IPS-18a (cell line): ENCODE measurements around the gene CYBA.

Experiments used
- H3K27ac ChIP-seq: one replicate; pipeline ENCODE4 v1.5.1; 2013; ENCODE audit warnings: low read length
- H3K27me3 ChIP-seq: one replicate; pipeline ENCODE4 v1.6.1; 2013; ENCODE audit warnings: mild to moderate bottlenecking, low read length; ENCODE audit not compliant: control insufficient read depth, insufficient read depth
- H3K36me3 ChIP-seq: one replicate; pipeline ENCODE4 v1.6.1; 2013; ENCODE audit warnings: low read depth, low read length; ENCODE audit not compliant: control insufficient read depth
- H3K4me1 ChIP-seq: one replicate; pipeline ENCODE4 v1.6.1; 2013; ENCODE audit warnings: low read depth, low read length; ENCODE audit not compliant: control insufficient read depth
- H3K4me3 ChIP-seq: one replicate; pipeline ENCODE4 v1.5.1; 2013; ENCODE audit warnings: low read length
- H3K9ac ChIP-seq: one replicate; pipeline ENCODE4 v1.6.1; 2013; ENCODE audit warnings: mild to moderate bottlenecking, low read length, moderate library complexity
- H3K9me3 ChIP-seq: one replicate; pipeline ENCODE4 v1.6.1; 2013; ENCODE audit warnings: low read depth, low read length; ENCODE audit not compliant: control insufficient read depth

Gene CYBA

DNA sequence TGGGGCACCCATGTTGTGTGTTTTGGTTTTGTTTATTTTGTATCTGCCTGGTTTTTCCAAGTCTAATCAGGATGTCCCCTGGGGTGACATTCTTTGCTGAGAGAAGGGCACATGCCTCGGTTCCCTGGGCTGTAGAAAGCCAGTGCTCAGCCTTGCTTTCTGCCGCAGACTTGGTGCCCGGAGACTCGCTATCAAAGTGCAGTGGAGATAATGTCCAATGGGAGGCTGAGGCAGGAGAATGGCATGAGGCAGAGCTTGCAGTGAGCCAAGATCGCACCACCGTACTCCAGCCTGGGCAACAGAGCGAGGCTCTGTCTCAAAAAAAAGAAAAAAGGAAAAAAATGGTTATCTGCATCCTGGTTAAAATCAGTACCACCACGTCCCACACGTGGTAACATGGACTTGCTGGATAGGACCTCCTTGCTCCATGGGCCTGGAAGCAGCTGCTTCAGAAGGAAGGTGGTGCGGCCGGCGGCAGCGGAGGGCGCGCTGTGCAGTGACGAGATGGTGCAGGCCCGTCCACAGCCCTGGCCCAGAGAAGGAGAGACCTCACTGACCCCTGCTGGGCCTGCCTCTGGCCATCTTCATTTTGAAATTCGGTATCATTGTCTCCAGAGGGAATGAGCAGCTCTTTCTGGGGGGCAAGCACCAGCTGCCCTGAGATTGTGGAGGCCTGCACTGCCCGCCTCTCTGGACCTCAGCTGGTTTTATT is 31.7 kb downstream of the CYBA start:
- Histone ChIP-seq H3K27me3 (no peaks in the 10 kb centered on the region), H3K4me1 (no peaks in the 10 kb centered on the region), H3K27ac (no peak overlapping the region), H3K9ac (no peak overlapping the region), H3K36me3 (peaks cover 27% of the 10 kb centered on the region), H3K4me3 (no peak overlapping the region), H3K9me3 (no peaks in the 10 kb centered on the region)

DNA sequence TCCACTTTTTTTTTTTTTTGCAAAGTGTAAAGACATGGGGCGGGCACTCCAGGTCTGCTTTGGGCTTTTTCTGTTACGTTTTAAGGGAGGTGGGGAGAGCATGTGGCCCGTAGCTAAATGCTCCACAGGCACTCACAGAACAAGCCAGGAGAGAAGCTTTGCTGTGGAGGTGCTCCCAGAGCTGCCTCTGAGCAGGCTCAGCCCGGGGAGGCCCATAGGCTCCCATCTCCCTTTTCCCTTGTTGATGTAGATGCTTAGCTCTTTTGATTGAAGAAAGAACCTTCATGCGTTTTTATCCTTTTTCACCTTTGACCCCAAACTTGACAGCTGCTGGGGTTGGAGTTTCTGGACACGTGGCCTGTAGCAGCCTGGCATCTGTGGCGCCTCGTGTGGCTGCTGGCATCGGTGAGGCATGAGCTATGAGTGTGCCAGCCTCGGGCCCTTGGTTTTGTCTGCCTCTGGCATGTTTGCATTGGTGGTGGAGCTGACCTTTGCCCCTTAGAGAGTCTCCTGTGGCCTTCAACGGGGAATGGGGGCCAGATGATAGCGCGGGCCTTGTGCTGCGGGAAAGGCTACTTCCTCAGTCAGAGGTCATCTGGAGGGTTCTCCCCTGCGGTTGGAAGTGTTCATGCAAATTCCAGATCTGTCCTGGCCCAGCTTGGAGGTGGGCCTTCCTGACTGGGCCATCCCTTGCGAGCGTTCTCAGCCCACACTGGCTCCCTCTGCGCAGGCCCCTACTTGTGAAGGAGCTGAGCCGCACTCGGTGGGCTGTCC is 32.5 kb downstream of the CYBA start:
- Histone ChIP-seq H3K9ac (no peak overlapping the region), H3K27ac (no peak overlapping the region), H3K36me3 (peaks cover 23% of the 10 kb centered on the region), H3K4me1 (no peaks in the 10 kb centered on the region), H3K27me3 (no peaks in the 10 kb centered on the region), H3K9me3 (no peaks in the 10 kb centered on the region), H3K4me3 (no peak overlapping the region)

DNA sequence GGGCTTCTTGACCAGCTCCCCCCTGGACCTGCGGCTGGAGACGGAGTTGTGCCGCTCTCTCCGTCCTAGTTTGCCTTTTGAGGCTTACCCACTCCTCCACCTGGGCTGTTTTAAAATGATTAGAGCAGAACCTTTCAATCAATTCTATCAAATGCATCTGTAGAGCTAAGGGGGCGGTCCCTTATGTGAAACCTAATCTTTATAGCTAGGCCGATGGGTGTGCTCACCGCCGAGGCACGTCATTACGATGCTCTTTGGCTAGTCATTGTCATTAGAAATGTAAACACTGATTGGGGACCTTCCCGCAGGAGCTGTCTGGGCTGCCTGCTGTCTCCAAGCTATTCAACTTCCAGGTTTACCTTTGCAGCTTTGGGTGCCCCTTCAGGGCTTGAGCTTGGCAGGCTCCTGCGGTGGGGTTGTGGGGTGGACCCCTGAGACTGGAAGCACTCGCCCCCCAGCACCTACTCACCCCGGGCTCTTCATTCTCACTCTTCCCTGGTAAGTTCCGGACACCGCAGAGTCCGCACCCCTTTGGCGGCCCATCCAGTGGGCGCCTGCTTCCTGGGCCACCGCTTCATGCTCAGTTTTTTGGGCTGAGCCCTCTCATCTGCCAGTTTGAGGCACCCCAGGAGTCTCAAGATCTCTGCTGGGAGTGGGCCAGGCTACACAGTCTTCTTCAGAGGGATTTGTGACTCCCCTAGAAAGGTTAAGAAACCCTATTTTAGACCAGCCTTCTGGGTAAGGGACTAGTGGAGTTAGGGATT is 33.4 kb downstream of the CYBA start:
- H3K9ac ChIP-seq = no peak overlapping the region
- no peak overlapping the region for H3K27ac ChIP-seq
- H3K27me3 ChIP-seq = no peaks in the 10 kb centered on the region
- no peaks in the 10 kb centered on the region for H3K9me3 ChIP-seq
- H3K36me3 ChIP-seq = peaks cover 17% of the 10 kb centered on the region
- no peak overlapping the region for H3K4me3 ChIP-seq
- no peaks in the 10 kb centered on the region for H3K4me1 ChIP-seq

GRCh38 chr16:88616736-88617135 is 34.1 kb downstream of the CYBA start:
- Histone ChIP-seq H3K4me3 (no peak overlapping the region), H3K9ac (no peak overlapping the region), H3K27me3 (no peaks in the 10 kb centered on the region), H3K36me3 (peaks cover 12% of the 10 kb centered on the region), H3K27ac (no peak overlapping the region), H3K4me1 (no peaks in the 10 kb centered on the region), H3K9me3 (no peaks in the 10 kb centered on the region)

- Histone ChIP-seq H3K27me3 (no peaks in the 10 kb centered on the region), H3K9me3 (no peaks in the 10 kb centered on the region), H3K27ac (no peak overlapping the region), H3K4me3 (no peak overlapping the region), H3K36me3 (peaks cover 11% of the 10 kb centered on the region), H3K4me1 (peaks cover 3% of the 10 kb centered on the region), H3K9ac (no peak overlapping the region)
These were observed 34.5 kb downstream of the CYBA start for GRCh38 chr16:88616320-88616719.

DNA sequence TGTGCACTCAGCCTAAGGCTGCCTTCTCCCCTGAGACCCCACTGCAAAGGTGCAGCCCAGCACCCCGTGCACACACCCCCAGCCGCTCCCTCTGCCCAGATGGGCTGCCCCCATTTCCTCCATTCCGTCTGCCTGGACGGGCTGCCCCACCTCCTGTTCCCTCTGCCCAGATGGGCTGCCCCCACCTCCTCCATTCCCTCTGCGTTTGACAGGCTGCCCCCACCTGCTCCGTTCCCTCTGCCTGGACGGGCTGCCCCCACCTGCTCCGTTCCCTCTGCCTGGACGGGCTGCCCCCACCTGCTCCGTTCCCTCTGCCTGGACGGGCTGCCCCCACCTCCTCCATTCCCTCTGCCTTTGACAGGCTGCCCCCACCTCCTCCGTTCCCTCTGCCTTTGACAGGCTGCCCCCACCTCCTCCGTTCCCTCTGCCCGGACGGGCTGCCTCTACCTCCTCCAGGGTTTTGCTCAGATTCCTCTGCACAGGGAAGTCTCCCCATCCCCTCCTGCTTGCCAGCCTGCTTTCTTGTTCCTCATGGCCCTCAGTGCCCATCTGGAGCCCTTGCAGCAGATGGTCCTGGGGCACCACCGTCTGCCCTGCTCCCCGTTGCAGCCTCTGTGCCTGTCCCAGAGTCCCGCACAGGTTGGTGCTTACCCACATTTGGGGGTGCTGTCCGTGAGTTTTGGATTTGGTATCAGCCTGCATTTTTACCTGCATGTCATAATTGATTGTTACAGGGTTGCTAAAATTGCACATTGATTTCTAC is 35.9 kb downstream of the CYBA start:
- Histone ChIP-seq H3K27ac (no peak overlapping the region), H3K9ac (no peak overlapping the region), H3K36me3 (peaks cover 11% of the 10 kb centered on the region)

GRCh38 chr16:88613911-88614817 is 36.7 kb downstream of the CYBA start:
- Histone ChIP-seq H3K4me1 (peaks cover 3% of the 10 kb centered on the region), H3K27me3 (peaks cover 7% of the 10 kb centered on the region), H3K4me3 (no peak overlapping the region), H3K9ac (no peak overlapping the region), H3K36me3 (peaks cover 12% of the 10 kb centered on the region), H3K27ac (no peak overlapping the region), H3K9me3 (no peaks in the 10 kb centered on the region)

More for the DNA sequence above, 35.9 kb downstream of the CYBA start:
- no peak overlapping the region for H3K4me3 ChIP-seq
- no peaks in the 10 kb centered on the region for H3K9me3 ChIP-seq
- peaks cover 3% of the 10 kb centered on the region for H3K4me1 ChIP-seq
- peaks cover 7% of the 10 kb centered on the region for H3K27me3 ChIP-seq

DNA sequence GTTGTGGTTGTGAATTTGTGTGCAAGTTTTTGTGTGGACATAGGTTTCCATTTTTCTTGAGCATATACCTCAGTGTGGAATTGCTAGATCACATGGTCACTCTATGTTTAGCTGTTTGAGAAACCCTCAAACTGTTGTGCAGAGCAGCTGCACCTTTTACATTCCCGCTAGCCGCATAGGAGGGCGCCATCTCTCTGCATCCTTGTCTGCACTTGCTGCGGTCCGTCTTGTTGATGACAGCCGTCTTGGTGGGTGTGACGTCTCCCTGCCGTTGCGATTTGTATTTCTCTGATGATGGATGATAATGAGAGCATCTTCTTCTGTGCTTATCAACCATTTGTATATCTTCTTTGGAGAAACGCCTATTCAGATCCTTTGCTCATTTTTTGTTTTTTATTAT is 37.6 kb downstream of the CYBA start:
- H3K27me3 ChIP-seq = peaks cover 7% of the 10 kb centered on the region
- H3K9me3 ChIP-seq = no peaks in the 10 kb centered on the region
- peaks cover 18% of the 10 kb centered on the region for H3K36me3 ChIP-seq
- H3K27ac ChIP-seq = no peak overlapping the region
- H3K4me3 ChIP-seq = no peak overlapping the region
- H3K4me1 ChIP-seq = peaks cover 3% of the 10 kb centered on the region
- no peak overlapping the region for H3K9ac ChIP-seq

GRCh38 chr16:88610909-88611812 is 39.7 kb downstream of the CYBA start:
- Histone ChIP-seq H3K36me3 (peaks cover 14% of the 10 kb centered on the region), H3K9me3 (no peaks in the 10 kb centered on the region), H3K27ac (no peak overlapping the region), H3K4me3 (peak overlapping the region; percentile 14), H3K9ac (peak overlapping the region; percentile 14), H3K27me3 (peaks cover 7% of the 10 kb centered on the region), H3K4me1 (peaks cover 3% of the 10 kb centered on the region)

GRCh38 chr16:88610080-88610479 is 40.8 kb downstream of the CYBA start:
- Histone ChIP-seq H3K27me3 (peaks cover 7% of the 10 kb centered on the region), H3K27ac (no peak overlapping the region), H3K36me3 (peaks cover 22% of the 10 kb centered on the region), H3K4me1 (peaks cover 3% of the 10 kb centered on the region), H3K4me3 (no peak overlapping the region), H3K9me3 (no peaks in the 10 kb centered on the region), H3K9ac (no peak overlapping the region)
